Occipital lobe (tissue), 3 donors: ENCODE measurements around the gene PIANP. TPM values are rescaled to one million over a fixed set of nuclear protein-coding genes. Genes with fewer than 3 reads are reported as not detected.
A peak's percentile ranks its signal among the peaks of the same experiment; 100 is the strongest.

Source experiments
- DNase-seq: peaks from one replicate; lab custom pipeline; 2025; lab: John Stamatoyannopoulos, UW
- small RNA-seq: library from RNA; depleted of rRNA; stranded (forward); fragments of <200 nt; gene quantifications from one replicate; pipeline ENCODE3, GENCODE V24; 2014
- total RNA-seq: library from RNA; depleted of rRNA; stranded (reverse); fragments of >200 nt; gene quantifications from one replicate; pipeline ENCODE4 v1.2.3, GENCODE V29; 2014

The PIANP gene
- total RNA-seq, 1 donor from 2014 or later = 1.2 TPM

GRCh38 chr12:6667559-6668210, 32.9 kb downstream of the PIANP start:
- DNase-seq = no peak

GRCh38 chr12:6666211-6666610, 34.4 kb downstream of the PIANP start:
- DNase-seq = no peak

- no peak for DNase-seq
These were observed 35.7 kb downstream of the PIANP start for GRCh38 chr12:6664902-6665301.

GRCh38 chr12:6662906-6663742, 37.5 kb downstream of the PIANP start, which contains the start of gene ING4:
TSS of gene ING4 (minus strand) at chr12:6663119. CDS start at chr12:6663101, 18 bp downstream.
- peak; percentile 97 for DNase-seq

- DNase-seq = no peak
These were observed 38.1 kb downstream of the PIANP start for GRCh38 chr12:6662602-6662905.

GRCh38 chr12:6653987-6654386, 46.6 kb downstream of the PIANP start:
- no peak for DNase-seq

GRCh38 chr12:6653342-6653741, 47.3 kb downstream of the PIANP start:
- no peak for DNase-seq

GRCh38 chr12:6652391-6652790, 48.2 kb downstream of the PIANP start:
- no peak for DNase-seq

GRCh38 chr12:6650832-6651231, 49.8 kb downstream of the PIANP start:
- no peak for DNase-seq

GRCh38 chr12:6647083-6647604, 53.5 kb downstream of the PIANP start, which contains the start of gene ACRBP:
TSS of gene ACRBP (minus strand) at chr12:6647432. CDS start at chr12:6647366, 66 bp downstream.
- DNase-seq = peak; percentile 52

GRCh38 chr12:6646276-6647082, 54.1 kb downstream of the PIANP start:
- no peak for DNase-seq

GRCh38 chr12:6644903-6645302, 55.7 kb downstream of the PIANP start:
- peak; percentile 9 for DNase-seq

GRCh38 chr12:6644257-6644596, 56.4 kb downstream of the PIANP start:
- no peak for DNase-seq

Small RNAs within 50 kb of the gene (small RNA-seq; reads per million reads assigned to genes)
- gene RNU6-781P = not detected

Other genes starting within 250 kb of the PIANP start
- gene TAPBPL, start 248.8 kb downstream of the PIANP start, total RNA-seq = 0.78 TPM
- gene VAMP1, start 230.1 kb downstream of the PIANP start, total RNA-seq = 6.4 TPM
- 36.5 TPM for gene MRPL51, start 207.6 kb downstream of the PIANP start, total RNA-seq
- gene NCAPD2, start 206.7 kb downstream of the PIANP start, total RNA-seq = 9.0 TPM
- gene GAPDH, start 166.3 kb downstream of the PIANP start, total RNA-seq = 1,311 TPM
- 4.4 TPM for gene IFFO1, start 144.8 kb downstream of the PIANP start, total RNA-seq
- gene NOP2, start 132.5 kb downstream of the PIANP start, total RNA-seq = 10.8 TPM
- gene CHD4, start 93.4 kb downstream of the PIANP start, total RNA-seq = 149 TPM
- 0.62 TPM for gene LPAR5, start 64.9 kb downstream of the PIANP start, total RNA-seq
- gene ACRBP, start 53.4 kb downstream of the PIANP start, total RNA-seq = 0.62 TPM
- 65.0 TPM for gene ING4, start 37.7 kb downstream of the PIANP start, total RNA-seq
- gene ZNF384, start 11.4 kb downstream of the PIANP start, total RNA-seq = 15.1 TPM
- 37.1 TPM for gene COPS7A, start 23.2 kb upstream of the PIANP start, total RNA-seq
- gene MLF2, start 52.3 kb upstream of the PIANP start, total RNA-seq = 81.4 TPM
- gene PTMS, start 65.5 kb upstream of the PIANP start, total RNA-seq = 26.8 TPM
- not detected for gene LAG3, start 71.7 kb upstream of the PIANP start, total RNA-seq
- gene CD4, start 88.7 kb upstream of the PIANP start, total RNA-seq = 2.3 TPM
- 61.3 TPM for gene GPR162, start 121.0 kb upstream of the PIANP start, total RNA-seq
- 11.2 TPM for gene P3H3, start 127.6 kb upstream of the PIANP start, total RNA-seq
- gene GNB3, start 140.1 kb upstream of the PIANP start, total RNA-seq = 0.94 TPM
- gene CDCA3, start 150.5 kb upstream of the PIANP start, total RNA-seq = 3.9 TPM
- gene USP5, start 151.3 kb upstream of the PIANP start, total RNA-seq = 66.8 TPM
- 179 TPM for gene TPI1, start 166.7 kb upstream of the PIANP start, total RNA-seq
- gene SPSB2, start 172.5 kb upstream of the PIANP start, total RNA-seq = 2.8 TPM
- 7.6 TPM for gene LRRC23, start 204.0 kb upstream of the PIANP start, total RNA-seq
- gene ENO2, start 213.8 kb upstream of the PIANP start, total RNA-seq = 137 TPM
- 9.2 TPM for gene ATN1, start 227.1 kb upstream of the PIANP start, total RNA-seq
- not detected for gene RNU7-1, start 243.0 kb upstream of the PIANP start, total RNA-seq
- 243 TPM for gene C12orf57, start 243.2 kb upstream of the PIANP start, total RNA-seq